OCI-LY7 (cell line): ENCODE measurements around the gene IQCH.

Experiments
- CTCF ChIP-seq: fragments of 200-600 bp; sonication (generic); conservative IDR thresholded peaks from 2 replicates; pipeline ENCODE4 v1.5.1; 2014; ENCODE audit warnings: mild to moderate bottlenecking, antibody characterized with exemption, low read length, moderate library complexity, mixed read lengths
- EZH2phosphoT487 ChIP-seq: fragments of 200-600 bp; sonication (generic); IDR thresholded peaks from 2 replicates; pipeline ENCODE4 v1.6.1; 2018; ENCODE audit warnings: low read depth, borderline replicate concordance, mild to moderate bottlenecking, mixed run types, antibody characterized with exemption, low read length, moderate library complexity, mixed read lengths

- TF ChIP-seq CTCF (no peak), EZH2phosphoT487 (no peak)
These were observed 247.4 kb downstream of the IQCH start for GRCh38 chr15:67501836-67502461.
